ENCODE measurements around the gene CDKAL1. TPM values are rescaled to one million over a fixed set of nuclear protein-coding genes. Genes with fewer than 3 reads are reported as not detected.

The CDKAL1 gene
- total RNA-seq, 1 donor from 2014 or later, result 11.9 TPM

- no peak for TF ChIP-seq CTCF (IDR thresholded peaks at IDR 0.05)
- Histone ChIP-seq H3K27me3 (no peaks in the 10 kb centered on the region), H3K36me3 (peaks cover 0 to 5% of the 10 kb centered on the region in 2 donors), H3K27ac (no peak overlapping the region), H3K9me3 (no peaks in the 10 kb centered on the region), H3K4me3 (no peak overlapping the region), H3K4me1 (no peaks in the 10 kb centered on the region)
- no peak for DNase-seq (ENCODE audit: low spot score in 2 of 2)
- intact Hi-C loops (cut with DNase I), result no loop called here
Measured at GRCh38 chr6:21219241-21219640, 685.0 kb downstream of the CDKAL1 start.

GRCh38 chr6:21219856-21220255, 685.6 kb downstream of the CDKAL1 start:
- H3K36me3 ChIP-seq, result peaks cover 0 to 5% of the 10 kb centered on the region in 2 donors
- intact Hi-C loops (cut with DNase I), result no loop called here

GRCh38 chr6:21220271-21220987, 686.2 kb downstream of the CDKAL1 start:
- Histone ChIP-seq H3K27ac (no peak overlapping the region), H3K9me3 (no peaks in the 10 kb centered on the region), H3K4me1 (no peaks in the 10 kb centered on the region), H3K27me3 (no peaks in the 10 kb centered on the region), H3K36me3 (peaks cover 0 to 5% of the 10 kb centered on the region in 2 donors), H3K4me3 (no peak overlapping the region)
- DNase-seq (ENCODE audit: low spot score in 2 of 2), result no peak
- no peak for TF ChIP-seq CTCF (IDR thresholded peaks at IDR 0.05)
- intact Hi-C loops (cut with DNase I), result no loop called here

More at GRCh38 chr6:21219856-21220255, 685.6 kb downstream of the CDKAL1 start:
- Histone ChIP-seq H3K4me3 (no peak overlapping the region), H3K27me3 (no peaks in the 10 kb centered on the region), H3K4me1 (no peaks in the 10 kb centered on the region), H3K27ac (no peak overlapping the region), H3K9me3 (no peaks in the 10 kb centered on the region)
- no peak for DNase-seq (ENCODE audit: low spot score in 2 of 2)
- TF ChIP-seq CTCF (IDR thresholded peaks at IDR 0.05), result no peak

- H3K36me3 ChIP-seq, result peaks cover 0 to 5% of the 10 kb centered on the region in 2 donors
- intact Hi-C loops (cut with DNase I), result no loop called here
- no peak for TF ChIP-seq CTCF (IDR thresholded peaks at IDR 0.05)
- H3K4me3 ChIP-seq, result no peak overlapping the region
- no peaks in the 10 kb centered on the region for H3K9me3 ChIP-seq
- no peaks in the 10 kb centered on the region for H3K4me1 ChIP-seq
- no peak overlapping the region for H3K27ac ChIP-seq
- H3K27me3 ChIP-seq, result no peaks in the 10 kb centered on the region
- DNase-seq (ENCODE audit: low spot score in 2 of 2), result no peak
Measured at GRCh38 chr6:21222656-21223055, 688.4 kb downstream of the CDKAL1 start.

- Histone ChIP-seq H3K27ac (no peak overlapping the region), H3K4me1 (no peaks in the 10 kb centered on the region), H3K4me3 (no peak overlapping the region), H3K36me3 (peaks cover 0 to 19% of the 10 kb centered on the region in 2 donors), H3K27me3 (no peaks in the 10 kb centered on the region), H3K9me3 (no peaks in the 10 kb centered on the region)
- no peak for TF ChIP-seq CTCF (IDR thresholded peaks at IDR 0.05)
- no peak for DNase-seq (ENCODE audit: low spot score in 2 of 2)
- intact Hi-C loops (cut with DNase I), result no loop called here
Measured at GRCh38 chr6:21225912-21226311, 691.7 kb downstream of the CDKAL1 start.

All from ascending aorta (tissue), 2 donors.